Measurements from ENCODE around the gene EGLN1. TPM values are rescaled to one million over a fixed set of nuclear protein-coding genes. Genes with fewer than 3 reads are reported as not detected.
A peak's percentile ranks its signal among the peaks of the same experiment; 100 is the strongest.

The EGLN1 gene
- total RNA-seq, 1 donor from 2014 or later, result 23.6 TPM

DNA sequence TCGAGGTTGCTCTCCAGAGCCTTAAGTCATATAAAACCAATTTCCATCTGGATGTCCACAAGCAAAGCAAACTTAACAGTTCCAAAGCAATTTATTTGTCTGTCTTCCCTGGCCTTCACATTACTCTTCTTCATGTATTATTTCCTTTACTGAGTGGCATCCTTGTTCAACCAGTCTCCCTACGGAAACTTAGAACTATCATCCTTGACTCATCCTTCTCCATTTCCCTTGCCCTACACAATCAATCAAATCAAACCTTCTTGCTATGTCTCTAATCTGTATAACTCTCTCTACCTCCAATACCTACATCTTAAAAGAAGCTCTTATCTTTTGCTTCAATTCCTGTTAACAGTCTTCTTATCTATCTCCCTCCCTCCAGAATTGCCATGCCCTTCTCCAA is 25.4 kb downstream of the EGLN1 start:
- DNase-seq (ENCODE audit: low read depth), result no peak
- Histone ChIP-seq H3K4me3 (ENCODE audit: low read depth, low read length) (no peak overlapping the region), H3K27me3 (ENCODE audit: control insufficient read depth, insufficient read depth, low read length) (no peaks in the 10 kb centered on the region), H3K36me3 (ENCODE audit: control insufficient read depth, insufficient read depth, low read length) (no peaks in the 10 kb centered on the region)
- TF ChIP-seq, protein P1, sequence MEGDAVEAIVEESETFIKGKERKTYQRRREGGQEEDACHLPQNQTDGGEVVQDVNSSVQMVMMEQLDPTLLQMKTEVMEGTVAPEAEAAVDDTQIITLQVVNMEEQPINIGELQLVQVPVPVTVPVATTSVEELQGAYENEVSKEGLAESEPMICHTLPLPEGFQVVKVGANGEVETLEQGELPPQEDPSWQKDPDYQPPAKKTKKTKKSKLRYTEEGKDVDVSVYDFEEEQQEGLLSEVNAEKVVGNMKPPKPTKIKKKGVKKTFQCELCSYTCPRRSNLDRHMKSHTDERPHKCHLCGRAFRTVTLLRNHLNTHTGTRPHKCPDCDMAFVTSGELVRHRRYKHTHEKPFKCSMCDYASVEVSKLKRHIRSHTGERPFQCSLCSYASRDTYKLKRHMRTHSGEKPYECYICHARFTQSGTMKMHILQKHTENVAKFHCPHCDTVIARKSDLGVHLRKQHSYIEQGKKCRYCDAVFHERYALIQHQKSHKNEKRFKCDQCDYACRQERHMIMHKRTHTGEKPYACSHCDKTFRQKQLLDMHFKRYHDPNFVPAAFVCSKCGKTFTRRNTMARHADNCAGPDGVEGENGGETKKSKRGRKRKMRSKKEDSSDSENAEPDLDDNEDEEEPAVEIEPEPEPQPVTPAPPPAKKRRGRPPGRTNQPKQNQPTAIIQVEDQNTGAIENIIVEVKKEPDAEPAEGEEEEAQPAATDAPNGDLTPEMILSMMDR (IDR thresholded peaks at IDR 0.05; ENCODE audit: insufficient read depth, low read length, poor library complexity, severe bottlenecking), result no peak

GRCh38 chr1:231395998-231396390 is 26.1 kb downstream of the EGLN1 start:
- H3K27me3 ChIP-seq (ENCODE audit: control insufficient read depth, insufficient read depth, low read length), result no peaks in the 10 kb centered on the region
- DNase-seq (ENCODE audit: low read depth), result no peak
- TF ChIP-seq, protein P1 (IDR thresholded peaks at IDR 0.05; ENCODE audit: insufficient read depth, low read length, poor library complexity, severe bottlenecking), result no peak
- no peak overlapping the region for H3K4me3 ChIP-seq (ENCODE audit: low read depth, low read length)
- H3K36me3 ChIP-seq (ENCODE audit: control insufficient read depth, insufficient read depth, low read length), result no peaks in the 10 kb centered on the region

GRCh38 chr1:231395076-231395997 is 26.8 kb downstream of the EGLN1 start:
- Histone ChIP-seq H3K36me3 (ENCODE audit: control insufficient read depth, insufficient read depth, low read length) (no peaks in the 10 kb centered on the region), H3K4me3 (ENCODE audit: low read depth, low read length) (no peak overlapping the region), H3K27me3 (ENCODE audit: control insufficient read depth, insufficient read depth, low read length) (no peaks in the 10 kb centered on the region)
- DNase-seq (ENCODE audit: low read depth), result peak; percentile 95
- TF ChIP-seq, protein P1 (IDR thresholded peaks at IDR 0.05; ENCODE audit: insufficient read depth, low read length, poor library complexity, severe bottlenecking), result no peak

DNA sequence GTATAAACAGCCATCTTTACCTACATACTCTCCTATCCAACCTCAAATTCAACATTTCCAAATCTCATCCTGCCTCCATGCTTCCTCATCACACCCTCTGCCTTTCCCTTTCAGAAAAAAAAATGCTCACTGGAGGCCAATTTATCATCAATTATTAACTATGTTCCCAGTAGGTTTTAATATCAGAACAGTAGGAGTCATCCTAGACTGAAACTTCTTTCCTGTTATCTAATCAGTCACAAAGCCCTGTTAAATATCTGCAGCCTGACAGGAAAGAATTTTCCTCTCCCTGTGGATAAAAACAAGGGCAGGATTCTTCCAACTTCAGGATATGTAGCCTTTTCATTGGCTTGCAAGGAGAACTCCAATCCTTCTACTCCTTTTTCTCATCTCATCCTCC is 28.4 kb downstream of the EGLN1 start:
- no peak overlapping the region for H3K4me3 ChIP-seq (ENCODE audit: low read depth, low read length)
- no peaks in the 10 kb centered on the region for H3K27me3 ChIP-seq (ENCODE audit: control insufficient read depth, insufficient read depth, low read length)
- no peak for DNase-seq (ENCODE audit: low read depth)
- H3K36me3 ChIP-seq (ENCODE audit: control insufficient read depth, insufficient read depth, low read length), result no peaks in the 10 kb centered on the region
- TF ChIP-seq, protein P1 (IDR thresholded peaks at IDR 0.05; ENCODE audit: insufficient read depth, low read length, poor library complexity, severe bottlenecking), result no peak

- H3K27me3 ChIP-seq (ENCODE audit: control insufficient read depth, insufficient read depth, low read length), result no peaks in the 10 kb centered on the region
- no peak for DNase-seq (ENCODE audit: low read depth)
- TF ChIP-seq, protein P1 (IDR thresholded peaks at IDR 0.05; ENCODE audit: insufficient read depth, low read length, poor library complexity, severe bottlenecking), result no peak
Observed at GRCh38 chr1:231392389-231393131, 29.5 kb downstream of the EGLN1 start.

More at GRCh38 chr1:231392389-231393131, 29.5 kb downstream of the EGLN1 start:
- Histone ChIP-seq H3K36me3 (ENCODE audit: control insufficient read depth, insufficient read depth, low read length) (no peaks in the 10 kb centered on the region), H3K4me3 (ENCODE audit: low read depth, low read length) (no peak overlapping the region)
